HG03565 (cell line): ENCODE results near the gene PLIN5.

Experiments
- ATAC-seq: cut with Tn5 transposase; IDR thresholded peaks from one replicate; pipeline ENCODE4 v1.9.1; 2021; ENCODE audit warnings: mild to moderate bottlenecking, moderate library complexity; ENCODE audit not compliant: unreplicated experiment

The PLIN5 gene

GRCh38 chr19:4507804-4508203 lies 27.2 kb downstream of the PLIN5 start:
- no peak for ATAC-seq

GRCh38 chr19:4507150-4507452 lies 27.9 kb downstream of the PLIN5 start:
- ATAC-seq: no peak

GRCh38 chr19:4506449-4507149 lies 28.4 kb downstream of the PLIN5 start:
- ATAC-seq: no peak

- no peak for ATAC-seq
Observed at GRCh38 chr19:4505570-4506448, 29.2 kb downstream of the PLIN5 start.

- ATAC-seq: no peak
Observed at GRCh38 chr19:4504891-4505569, 30.0 kb downstream of the PLIN5 start.

- ATAC-seq: no peak
Observed at GRCh38 chr19:4504297-4504701, 30.7 kb downstream of the PLIN5 start.

- ATAC-seq: no peak
Observed at GRCh38 chr19:4503825-4504170, 31.2 kb downstream of the PLIN5 start.

GRCh38 chr19:4503132-4503824 lies 31.7 kb downstream of the PLIN5 start:
- ATAC-seq: no peak

- ATAC-seq: no peak
Observed at GRCh38 chr19:4502282-4503131, 32.5 kb downstream of the PLIN5 start.

- no peak for ATAC-seq
Observed at GRCh38 chr19:4501691-4502090, 33.3 kb downstream of the PLIN5 start.

GRCh38 chr19:4500841-4501591 lies 34.0 kb downstream of the PLIN5 start:
- ATAC-seq: no peak

GRCh38 chr19:4499855-4500254 lies 35.2 kb downstream of the PLIN5 start:
- no peak for ATAC-seq

- ATAC-seq: no peak
Observed at GRCh38 chr19:4499318-4499717, 35.7 kb downstream of the PLIN5 start.

- no peak for ATAC-seq
Observed at GRCh38 chr19:4498694-4499093, 36.3 kb downstream of the PLIN5 start.

- no peak for ATAC-seq
Observed at GRCh38 chr19:4497770-4498389, 37.1 kb downstream of the PLIN5 start.

- no peak for ATAC-seq
Observed at GRCh38 chr19:4496304-4496703, 38.7 kb downstream of the PLIN5 start.

GRCh38 chr19:4495471-4495870 lies 39.6 kb downstream of the PLIN5 start:
- ATAC-seq: no peak

GRCh38 chr19:4494691-4495064 lies 40.3 kb downstream of the PLIN5 start:
- no peak for ATAC-seq

GRCh38 chr19:4493929-4494690 lies 40.9 kb downstream of the PLIN5 start:
- ATAC-seq: no peak
